GM12892 (cell line): ENCODE measurements around the gene PRR23E.

ENCODE experiments used
- POLR2A ChIP-seq: IDR thresholded peaks from 2 replicates; pipeline ENCODE4 v1.6.1; 2011; ENCODE audit warnings: low read depth, low read length, control low read depth
- POLR2AphosphoS5 ChIP-seq: IDR thresholded peaks from 2 replicates; pipeline ENCODE4 v1.6.1; 2011; ENCODE audit warnings: low read depth, low read length, control low read depth

DNA sequence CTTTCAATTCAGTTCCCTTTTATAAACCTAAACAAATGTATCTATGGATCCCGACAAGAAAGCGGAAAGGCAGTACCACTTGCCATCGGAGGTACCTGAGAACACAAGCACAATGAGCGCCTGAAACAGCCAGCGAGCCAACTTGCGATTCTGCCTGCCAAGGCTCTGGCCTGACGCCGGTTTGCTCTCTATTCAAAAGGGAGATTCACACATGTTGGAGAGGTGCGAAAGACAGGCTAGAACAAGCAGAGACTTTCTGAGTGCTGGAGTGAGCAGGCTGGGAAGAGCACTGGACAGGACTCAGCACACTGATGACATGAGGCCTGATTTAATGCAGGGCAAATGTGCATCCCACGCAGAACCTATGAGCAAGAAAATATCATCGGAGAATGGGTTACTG lies 17.7 kb upstream of the PRR23E start:
- no peak for TF ChIP-seq POLR2AphosphoS5
- no peak for TF ChIP-seq POLR2A
